HG02981 (cell line): ENCODE results near the gene ACOXL.

Experiments
- ATAC-seq: cut with Tn5 transposase; IDR thresholded peaks from one replicate; pipeline ENCODE4 v1.9.1; 2021; ENCODE audit warnings: mild to moderate bottlenecking, moderate library complexity; ENCODE audit not compliant: unreplicated experiment

Gene ACOXL

GRCh38 chr2:110904779-110905148 lies 172.4 kb downstream of the ACOXL start:
- ATAC-seq = no peak

DNA sequence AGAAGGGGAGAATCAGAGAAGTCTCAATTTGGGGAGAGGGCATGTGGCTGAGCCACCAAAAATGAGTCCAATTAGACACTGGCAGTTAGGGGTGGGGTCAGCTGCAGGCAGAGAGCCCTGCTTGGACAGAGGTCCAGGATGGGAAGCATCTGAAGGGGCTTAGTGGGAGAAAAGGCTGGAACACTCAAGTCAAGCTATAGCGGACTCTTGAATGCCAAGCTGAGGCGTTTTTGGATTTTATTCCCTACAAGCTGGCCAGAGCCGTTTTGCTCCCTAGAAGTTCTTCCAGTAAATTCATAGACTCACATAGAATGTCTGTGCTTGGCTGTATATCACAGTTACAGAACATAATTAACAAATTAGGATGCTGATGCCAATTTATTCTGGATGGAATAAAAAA lies 172.8 kb downstream of the ACOXL start:
- ATAC-seq = no peak

GRCh38 chr2:110906613-110907298 lies 174.4 kb downstream of the ACOXL start:
- ATAC-seq = no peak

DNA sequence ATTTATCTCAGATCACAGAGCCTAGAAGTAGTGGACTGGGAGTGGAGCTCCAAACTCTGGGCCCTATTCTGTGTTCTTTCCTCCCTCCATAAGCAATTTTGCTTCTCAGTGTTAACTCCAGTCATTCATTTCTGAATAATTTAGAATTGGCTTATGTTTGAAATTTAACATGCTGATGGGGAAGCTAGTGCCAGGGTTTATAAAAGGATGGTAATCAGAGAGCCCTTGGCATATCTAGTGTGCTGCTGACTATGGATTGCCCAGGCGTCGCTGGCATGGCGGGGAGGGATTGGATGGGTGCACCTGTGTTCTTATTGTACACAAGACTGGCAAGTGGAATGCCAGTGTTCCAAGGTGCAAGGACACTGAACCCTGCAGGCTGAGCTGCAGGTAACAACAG lies 177.1 kb downstream of the ACOXL start:
- ATAC-seq = no peak

GRCh38 chr2:110910423-110910822 lies 178.1 kb downstream of the ACOXL start:
- no peak for ATAC-seq

- ATAC-seq = no peak
These were observed 187.4 kb downstream of the ACOXL start for GRCh38 chr2:110919738-110920137.

DNA sequence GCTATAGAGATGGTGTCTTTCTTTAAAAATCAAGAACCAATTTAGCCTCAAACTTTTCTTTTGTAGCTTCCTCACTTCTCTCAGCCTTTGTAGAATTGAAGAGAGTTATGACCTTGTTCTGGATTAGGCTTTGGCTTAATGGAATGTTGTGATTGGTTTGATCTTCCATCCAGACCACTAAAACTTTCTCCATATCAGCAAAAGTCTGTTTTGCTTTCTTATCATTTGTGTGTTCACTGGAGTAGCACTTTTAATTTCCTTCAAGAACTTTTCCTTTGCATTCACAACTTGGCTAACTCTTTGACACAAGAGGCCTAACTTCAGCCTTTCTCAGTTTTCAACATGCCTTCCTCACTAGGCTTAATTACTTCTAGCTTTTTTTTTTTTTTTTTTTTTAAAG lies 193.1 kb downstream of the ACOXL start:
- ATAC-seq = no peak

DNA sequence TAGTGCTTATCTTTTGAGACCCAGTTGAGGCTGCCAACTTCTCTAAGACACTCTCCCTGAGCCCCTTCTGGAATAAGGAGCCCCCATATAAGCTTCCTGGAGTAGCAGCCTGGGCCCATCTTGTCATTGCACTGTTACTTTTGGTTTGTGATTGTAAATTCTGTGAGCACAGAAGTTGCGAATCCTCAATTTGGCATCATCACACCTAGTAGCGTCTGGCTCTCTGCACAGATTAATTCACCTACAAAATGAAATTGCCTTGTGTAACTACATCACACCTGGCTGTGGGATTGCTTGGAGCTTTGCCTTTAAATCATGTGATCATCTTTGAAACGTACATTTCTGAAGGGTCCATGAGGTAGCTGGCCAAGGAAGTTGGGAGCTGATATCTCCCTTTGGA lies 195.2 kb downstream of the ACOXL start:
- ATAC-seq = no peak

- ATAC-seq = no peak
These were observed 197.2 kb downstream of the ACOXL start for GRCh38 chr2:110929528-110929927.

DNA sequence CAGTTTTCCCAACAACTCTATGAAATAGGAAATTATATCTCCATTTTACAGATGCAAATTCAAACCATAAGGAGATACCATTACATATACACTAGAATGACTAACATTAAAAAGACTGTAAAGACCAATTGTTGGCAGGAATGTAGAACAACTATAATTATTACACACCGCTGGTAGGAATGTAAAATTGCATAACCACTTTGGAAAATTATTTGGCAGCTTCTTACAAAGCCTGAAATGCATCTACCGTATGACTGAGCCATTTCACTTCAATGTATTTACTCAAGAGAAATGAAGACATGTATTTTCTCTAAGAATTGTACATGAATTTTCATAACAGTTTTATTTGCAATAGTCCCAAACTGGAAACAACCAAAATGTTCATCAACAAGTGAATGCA lies 199.3 kb downstream of the ACOXL start:
- ATAC-seq = no peak

DNA sequence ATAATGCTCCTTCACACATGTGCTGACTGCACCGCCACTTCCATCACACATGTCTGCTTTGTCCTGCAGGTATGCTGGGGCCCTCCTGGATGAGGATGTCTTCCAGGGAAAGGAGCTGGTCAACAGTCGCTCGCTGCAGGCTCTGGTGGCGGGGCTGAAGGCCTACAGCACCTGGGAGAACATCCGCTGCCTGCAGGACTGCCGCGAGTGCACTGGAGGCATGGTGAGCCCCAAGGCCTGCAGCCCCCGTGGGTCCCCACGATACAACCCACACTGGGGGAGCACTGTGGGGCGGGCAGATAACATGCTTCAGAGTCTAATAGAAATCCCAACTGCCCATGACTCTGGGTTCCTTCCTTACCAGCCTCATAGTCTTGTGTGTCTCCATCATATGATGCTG lies 201.0 kb downstream of the ACOXL start:
- ATAC-seq = no peak

DNA sequence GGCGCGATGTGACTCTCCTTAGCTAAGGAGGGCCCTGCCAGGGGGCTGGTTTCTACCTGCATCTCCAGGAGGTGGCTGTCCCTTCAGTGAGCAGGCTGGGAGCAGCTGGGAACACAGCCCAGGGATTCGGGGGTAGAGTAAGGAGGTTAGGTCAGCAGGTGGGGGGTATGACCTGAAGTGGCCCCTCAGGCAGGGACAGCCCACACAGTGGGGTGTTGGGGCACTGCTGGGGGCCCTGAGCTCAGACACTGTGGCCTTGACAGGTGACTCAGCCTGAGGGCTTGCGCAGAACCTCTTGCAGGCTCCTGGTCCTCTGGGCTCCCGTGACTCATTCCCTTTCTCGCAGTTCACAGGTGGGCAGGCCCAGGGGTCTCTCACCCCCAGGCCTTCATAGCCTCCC lies 202.6 kb downstream of the ACOXL start:
- ATAC-seq = no peak

- no peak for ATAC-seq
These were observed 208.1 kb downstream of the ACOXL start for GRCh38 chr2:110940376-110940910.

GRCh38 chr2:110941226-110941625 lies 208.9 kb downstream of the ACOXL start:
- no peak for ATAC-seq

GRCh38 chr2:110943070-110943634 lies 210.8 kb downstream of the ACOXL start:
- no peak for ATAC-seq

GRCh38 chr2:110946902-110947301 lies 214.5 kb downstream of the ACOXL start:
- no peak for ATAC-seq

DNA sequence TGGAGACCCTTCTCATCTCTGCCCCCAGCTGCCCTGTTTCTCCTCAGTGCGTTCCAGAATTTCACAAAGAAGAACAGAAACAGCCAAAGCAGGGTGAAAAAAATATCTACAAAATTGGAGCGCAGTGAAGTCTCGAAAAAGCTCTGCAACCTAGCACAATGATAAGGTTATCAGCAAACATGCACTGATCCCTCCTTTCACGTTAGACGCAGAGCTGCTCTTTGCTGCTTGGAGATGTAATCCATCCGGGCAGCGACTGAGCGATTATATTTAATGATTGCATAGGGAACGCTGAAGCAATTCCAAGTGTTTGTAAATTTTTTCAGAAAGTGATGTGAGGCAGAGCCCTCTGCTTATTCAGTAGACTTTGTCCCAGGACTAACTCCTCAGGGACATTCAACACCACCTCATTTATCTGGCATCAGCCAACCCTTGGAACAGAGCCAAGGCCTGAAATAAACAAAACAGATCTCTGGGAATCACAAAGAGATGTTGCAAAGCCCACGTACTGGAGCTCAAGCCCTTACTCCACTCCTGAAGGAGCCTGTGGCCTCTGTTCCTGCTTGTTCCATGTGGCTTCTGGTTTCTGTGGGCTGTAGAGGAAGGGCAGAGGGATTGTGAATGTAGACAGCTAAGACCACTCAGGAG lies 215.8 kb downstream of the ACOXL start:
- no peak for ATAC-seq

GRCh38 chr2:110950281-110950680 lies 217.9 kb downstream of the ACOXL start:
- ATAC-seq = no peak

- ATAC-seq = no peak
These were observed 222.7 kb downstream of the ACOXL start for GRCh38 chr2:110955045-110955444.

GRCh38 chr2:110955556-110955955 lies 223.2 kb downstream of the ACOXL start:
- ATAC-seq = no peak

DNA sequence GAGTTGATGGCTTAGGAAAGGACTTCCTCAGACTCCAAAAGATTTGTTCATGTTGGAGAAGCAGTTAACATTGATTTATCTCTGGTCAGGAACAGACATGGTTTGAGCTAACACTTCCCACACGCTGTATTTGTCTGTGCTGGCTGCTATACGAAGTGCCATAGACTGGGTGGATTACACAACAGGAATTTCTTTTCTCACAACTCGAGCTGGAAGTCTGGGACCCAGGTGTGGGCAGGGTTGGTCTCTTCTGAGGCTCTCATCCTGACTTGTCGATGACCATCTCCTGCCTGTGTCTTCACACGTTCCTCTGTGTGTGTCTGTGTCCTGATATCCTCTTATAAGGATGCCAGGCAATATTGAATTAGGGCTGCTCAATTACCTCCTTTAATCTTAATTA lies 224.9 kb downstream of the ACOXL start:
- ATAC-seq = no peak
